OCI-LY7 (cell line): Measurements from ENCODE around the gene AMHR2. TPM values are rescaled to one million over a fixed set of nuclear protein-coding genes. Genes with fewer than 3 reads are reported as not detected.
"Not testable (repeated sequence)": the region's sequence is repeated elsewhere in the genome, so short reads cannot be mapped to it uniquely, and the experiment has no call there.

Source experiments
- BruUV-seq: library from RNA; stranded (reverse); fragments of 400-500 nt; replicated peaks from 2 replicates; lab custom pipeline; 2021; lab: Mats Ljungman, UMichigan
- CTCF ChIA-PET: fragments of 300-600 bp; sonication (Branson Sonifier 250); formaldehyde crosslinking; loops from one replicate; lab custom pipeline; 2022; ENCODE audit warnings: antibody characterized with exemption; ENCODE audit not compliant: unreplicated experiment; lab: Charles Lee
- POLR2A ChIA-PET: fragments of 300-600 bp; sonication (Branson Sonifier 250); formaldehyde crosslinking; loops from one replicate; lab custom pipeline; 2022; ENCODE audit warnings: antibody characterized with exemption; lab: Charles Lee
- DNase-seq: peaks from one replicate; pipeline ENCODE4 v3.0.0-alpha.2; 2015; ENCODE audit warnings: low spot score
- H2AFZ ChIP-seq: fragments of 200-600 bp; sonication (generic), shearing (Covaris generic); 2 replicates; pipeline ENCODE4 v1.6.1; 2014; ENCODE audit warnings: mild to moderate bottlenecking, antibody characterized with exemption, low read length, moderate library complexity
- H3K27ac ChIP-seq: fragments of 200-600 bp; sonication (generic); 2 replicates; pipeline ENCODE4 v1.5.1; 2014; ENCODE audit warnings: mixed run types, low read depth, mild to moderate bottlenecking, moderate library complexity, low read length, inconsistent platforms; ENCODE audit not compliant: poor library complexity, severe bottlenecking
- H3K36me3 ChIP-seq: fragments of 200-600 bp; sonication (generic); 2 replicates; pipeline ENCODE4 v1.6.1; 2014; ENCODE audit warnings: mild to moderate bottlenecking, antibody characterized with exemption, low read length, moderate library complexity, mixed read lengths; ENCODE audit not compliant: insufficient read depth
- H3K4me1 ChIP-seq: fragments of 200-600 bp; sonication (generic); 2 replicates; pipeline ENCODE4 v1.5.1; 2014; ENCODE audit warnings: mild to moderate bottlenecking, low read length; ENCODE audit not compliant: insufficient read depth, poor library complexity, severe bottlenecking
- H3K4me2 ChIP-seq: fragments of 200-600 bp; sonication (generic); 2 replicates; pipeline ENCODE4 v1.6.1; 2014; ENCODE audit warnings: mild to moderate bottlenecking, low read length
- H3K4me3 ChIP-seq: fragments of 200-600 bp; sonication (generic); 2 replicates; pipeline ENCODE4 v1.5.1; 2014; ENCODE audit warnings: mild to moderate bottlenecking, low read depth, low read length; ENCODE audit not compliant: poor library complexity, severe bottlenecking
- H3K79me2 ChIP-seq: fragments of 200-600 bp; sonication (generic); 2 replicates; pipeline ENCODE4 v1.6.1; 2016; ENCODE audit warnings: low read depth, mild to moderate bottlenecking, low read length, moderate library complexity, mixed read lengths; ENCODE audit not compliant: insufficient read depth
- H3K9me2 ChIP-seq: fragments of 200-600 bp; sonication (generic); 2 replicates; pipeline ENCODE4 v1.6.1; 2016; ENCODE audit warnings: mild to moderate bottlenecking, low read length, mixed read lengths; ENCODE audit not compliant: insufficient read depth
- H3K9me3 ChIP-seq: fragments of 200-600 bp; sonication (generic); 2 replicates; pipeline ENCODE4 v1.6.1; 2014; ENCODE audit warnings: mild to moderate bottlenecking, mixed run types, low read length, mixed read lengths
- H4K20me1 ChIP-seq: fragments of 200-600 bp; sonication (generic); 2 replicates; pipeline ENCODE4 v1.6.1; 2014; ENCODE audit warnings: mild to moderate bottlenecking, antibody characterized with exemption, low read length, moderate library complexity, mixed read lengths; ENCODE audit not compliant: insufficient read depth
- EZH2phosphoT487 ChIP-seq: fragments of 200-600 bp; sonication (generic); IDR thresholded peaks from 2 replicates; pipeline ENCODE4 v1.6.1; 2018; ENCODE audit warnings: low read depth, borderline replicate concordance, mild to moderate bottlenecking, mixed run types, antibody characterized with exemption, low read length, moderate library complexity, mixed read lengths
- intact Hi-C: fragments of 100-400 bp; cut with micrococcal nuclease; formaldehyde crosslinking; loops from one replicate; pipeline ENCODE4 v1.10.0; 2022; ENCODE audit not compliant: unreplicated experiment
- total RNA-seq, 2 experiments: library from RNA; depleted of rRNA in 1 of 2; stranded (reverse); fragments of >200 nt in 1 of 2; shearing (Covaris generic) in 1 of 2; gene quantifications; 2 replicates each; pipeline ENCODE4 v1.2.3, GENCODE V29; 2014 to 2022
- TF ChIP-seq, protein P1 (sequence below): fragments of 200-600 bp; sonication (generic); conservative IDR thresholded peaks from 2 replicates; pipeline ENCODE4 v1.5.1; 2014; ENCODE audit warnings: mild to moderate bottlenecking, antibody characterized with exemption, low read length, moderate library complexity, mixed read lengths

AMHR2 gene
- total RNA-seq, 2 experiments from 2014 or later, result not detected

DNA sequence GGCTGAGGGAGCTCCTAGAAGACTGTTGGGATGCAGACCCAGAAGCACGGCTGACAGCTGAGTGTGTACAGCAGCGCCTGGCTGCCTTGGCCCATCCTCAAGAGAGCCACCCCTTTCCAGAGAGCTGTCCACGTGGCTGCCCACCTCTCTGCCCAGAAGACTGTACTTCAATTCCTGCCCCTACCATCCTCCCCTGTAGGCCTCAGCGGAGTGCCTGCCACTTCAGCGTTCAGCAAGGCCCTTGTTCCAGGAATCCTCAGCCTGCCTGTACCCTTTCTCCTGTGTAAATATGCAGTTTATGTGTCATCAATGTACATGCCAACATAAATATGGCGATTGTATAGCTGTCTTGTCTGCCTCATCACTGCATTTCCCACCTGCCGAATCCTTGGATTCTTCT, 7.5 kb downstream of the AMHR2 start:
- Histone ChIP-seq H4K20me1 (no peaks in the 10 kb centered on the region), H2AFZ (no peak overlapping the region), H3K27ac (no peak overlapping the region), H3K79me2 (no peaks in the 10 kb centered on the region), H3K36me3 (no peaks in the 10 kb centered on the region), H3K4me3 (no peak overlapping the region), H3K4me2 (no peak overlapping the region), H3K9me2 (no peaks in the 10 kb centered on the region), H3K4me1 (peaks cover 4% of the 10 kb centered on the region), H3K9me3 (no peaks in the 10 kb centered on the region)
- no peak for DNase-seq
- BruUV-seq, result no TSS peak
- intact Hi-C loops, result no loop called here
- TF ChIP-seq EZH2phosphoT487, result no peak
- TF ChIP-seq, protein P1, sequence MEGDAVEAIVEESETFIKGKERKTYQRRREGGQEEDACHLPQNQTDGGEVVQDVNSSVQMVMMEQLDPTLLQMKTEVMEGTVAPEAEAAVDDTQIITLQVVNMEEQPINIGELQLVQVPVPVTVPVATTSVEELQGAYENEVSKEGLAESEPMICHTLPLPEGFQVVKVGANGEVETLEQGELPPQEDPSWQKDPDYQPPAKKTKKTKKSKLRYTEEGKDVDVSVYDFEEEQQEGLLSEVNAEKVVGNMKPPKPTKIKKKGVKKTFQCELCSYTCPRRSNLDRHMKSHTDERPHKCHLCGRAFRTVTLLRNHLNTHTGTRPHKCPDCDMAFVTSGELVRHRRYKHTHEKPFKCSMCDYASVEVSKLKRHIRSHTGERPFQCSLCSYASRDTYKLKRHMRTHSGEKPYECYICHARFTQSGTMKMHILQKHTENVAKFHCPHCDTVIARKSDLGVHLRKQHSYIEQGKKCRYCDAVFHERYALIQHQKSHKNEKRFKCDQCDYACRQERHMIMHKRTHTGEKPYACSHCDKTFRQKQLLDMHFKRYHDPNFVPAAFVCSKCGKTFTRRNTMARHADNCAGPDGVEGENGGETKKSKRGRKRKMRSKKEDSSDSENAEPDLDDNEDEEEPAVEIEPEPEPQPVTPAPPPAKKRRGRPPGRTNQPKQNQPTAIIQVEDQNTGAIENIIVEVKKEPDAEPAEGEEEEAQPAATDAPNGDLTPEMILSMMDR, result no peak
- POLR2A ChIA-PET, result no interaction called here
- CTCF ChIA-PET, result no interaction called here

DNA sequence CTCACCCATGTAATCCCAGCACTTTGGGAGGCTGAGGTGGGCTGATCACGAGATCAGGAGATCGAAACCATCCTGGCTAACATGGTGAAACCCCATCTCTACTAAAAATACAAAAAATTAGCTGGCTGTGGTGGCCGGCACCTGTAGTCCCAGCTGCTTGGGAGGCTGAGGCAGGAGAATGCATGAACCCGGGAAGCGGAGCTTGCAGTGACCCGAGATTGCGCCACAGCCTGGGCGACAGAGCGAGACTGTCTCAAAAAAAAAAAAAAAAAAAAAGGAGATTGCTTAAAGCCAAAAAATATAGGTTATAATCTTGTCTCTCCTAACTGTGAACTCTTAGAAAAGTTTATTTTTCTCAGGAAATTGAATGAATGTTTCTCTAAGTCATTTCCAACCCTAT, 11.7 kb downstream of the AMHR2 start:
- H3K36me3 ChIP-seq, DNase-seq, intact Hi-C loops, H3K4me3 ChIP-seq, BruUV-seq, H2AFZ ChIP-seq, H3K27ac ChIP-seq, H3K9me3 ChIP-seq, CTCF ChIA-PET, H3K4me1 ChIP-seq, H4K20me1 ChIP-seq, POLR2A ChIA-PET, H3K79me2 ChIP-seq, H3K4me2 ChIP-seq, H3K9me2 ChIP-seq: not testable (repeated sequence)

- H3K27ac ChIP-seq, H2AFZ ChIP-seq, DNase-seq, H3K4me2 ChIP-seq, H3K9me3 ChIP-seq, H3K4me3 ChIP-seq, H3K9me2 ChIP-seq, H4K20me1 ChIP-seq, BruUV-seq, intact Hi-C loops: not testable (repeated sequence)
- peaks cover 26% of the 10 kb centered on the region for H3K79me2 ChIP-seq
- ChIA-PET CTCF (interaction anchor here (0.6 kb wide), 1 partner anchor 83 kb away, joined by 6 read pairs; no protein-coding TSS in a partner anchor), POLR2A (interaction anchor here (0.6 to 0.7 kb wide), 3 partner anchors 13 to 454 kb away, joined by 3 read pairs; no protein-coding TSS in a partner anchor)
- peaks cover 23% of the 10 kb centered on the region for H3K4me1 ChIP-seq
- H3K36me3 ChIP-seq, result peaks cover 14% of the 10 kb centered on the region
These were observed 15.9 kb downstream of the AMHR2 start for GRCh38 chr12:53439582-53439981.
